Measurements from ENCODE around the gene NT5M.

NT5M gene

GRCh38 chr17:17365476-17366110, 62.4 kb downstream of the NT5M start:
- CTCF ChIA-PET, result interaction anchor here (1.5 to 6.6 kb wide), 5 partner anchors 10 to 277 kb away, joined by 3 to 52 read pairs (median 8); partner anchors contain the start of gene RASD1
- POLR2A ChIA-PET, result no interaction called here
- TF ChIP-seq CTCF (IDR thresholded peaks at IDR 0.05; ENCODE audit: insufficient read depth, low read length, missing control alignments), result no peak
- H3K4me3 ChIP-seq (ENCODE audit: low read depth, low read length), result no peak overlapping the region
- no peak for DNase-seq (ENCODE audit: low read depth, low spot score)

DNA sequence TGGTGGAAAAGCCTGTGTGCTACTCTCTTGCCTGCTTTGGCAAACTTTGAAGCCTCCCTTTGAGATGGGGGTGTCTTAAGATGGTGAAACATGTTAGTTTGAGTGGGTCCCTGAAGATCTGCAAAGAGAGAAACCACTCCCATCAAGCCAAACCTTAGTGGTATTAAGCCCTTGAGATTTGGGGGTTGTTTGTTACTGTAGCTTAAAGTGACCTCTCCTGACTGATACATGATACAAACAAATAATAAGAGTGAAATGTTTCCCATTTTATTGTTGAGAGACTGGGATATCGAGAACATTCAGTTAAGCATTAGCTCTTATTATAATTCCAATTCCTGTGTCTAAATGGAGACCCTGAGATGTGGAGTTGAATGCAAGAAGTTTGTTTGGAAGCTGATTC, 63.1 kb downstream of the NT5M start:
- no peak for TF ChIP-seq CTCF (IDR thresholded peaks at IDR 0.05; ENCODE audit: insufficient read depth, low read length, missing control alignments)
- DNase-seq (ENCODE audit: low read depth, low spot score), result no peak
- no peak overlapping the region for H3K4me3 ChIP-seq (ENCODE audit: low read depth, low read length)
- POLR2A ChIA-PET, result no interaction called here
- CTCF ChIA-PET, result interaction anchor here (0.8 to 6.6 kb wide), 5 partner anchors 9 to 276 kb away, joined by 3 to 52 read pairs (median 8); partner anchors contain the start of gene RASD1

DNA sequence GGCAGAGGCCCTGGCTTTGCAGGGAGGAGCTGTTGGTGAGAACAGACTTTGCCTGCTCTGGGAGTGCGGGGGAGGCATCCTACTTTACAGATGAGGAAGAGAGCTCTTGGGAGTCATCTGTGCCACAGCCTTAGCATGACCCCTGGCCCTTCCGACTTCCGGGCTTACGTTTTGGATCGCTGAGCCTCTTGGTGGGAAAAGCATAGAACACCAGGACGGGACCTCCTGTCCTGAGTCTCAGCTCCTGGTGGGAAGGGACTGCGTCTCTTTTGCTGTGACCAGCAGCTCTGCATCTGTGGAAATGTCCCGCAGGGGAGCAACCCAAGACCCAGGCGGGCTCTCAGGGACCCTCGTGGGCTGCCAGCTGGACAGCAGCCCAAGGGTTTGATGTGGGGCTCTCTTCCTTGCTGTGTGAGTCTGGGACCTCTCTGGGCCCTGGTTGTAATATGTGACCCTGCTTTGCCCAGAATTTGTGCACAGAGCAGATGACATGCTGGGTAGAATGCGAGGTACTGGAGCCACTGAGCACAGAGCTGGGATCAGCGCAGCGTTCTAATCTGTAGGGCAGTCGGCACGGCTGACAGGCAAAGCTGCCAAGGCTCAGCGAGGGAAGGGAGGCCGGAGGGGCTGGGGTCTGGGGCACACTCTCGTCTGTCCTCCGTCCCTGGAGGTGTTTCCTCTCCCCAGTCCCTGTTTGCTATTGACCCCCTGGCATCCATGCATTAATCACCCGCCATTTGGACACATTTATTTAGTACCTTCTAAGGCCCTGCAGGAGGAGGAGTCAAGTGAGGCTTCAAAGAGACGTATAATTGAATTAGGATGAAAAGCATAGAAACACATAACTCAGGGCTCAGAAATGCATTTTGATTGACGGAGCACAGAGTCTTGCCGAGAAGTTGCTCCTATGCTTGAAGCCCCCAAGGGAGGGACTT, 64.0 kb downstream of the NT5M start:
- ChIA-PET CTCF (interaction anchor here (0.8 to 6.6 kb wide), 5 partner anchors 10 to 275 kb away, joined by 4 to 52 read pairs (median 8); partner anchors contain the start of gene RASD1), POLR2A (interaction anchor here (0.9 kb wide), 1 partner anchor 129 kb away, joined by 3 read pairs; no protein-coding TSS in a partner anchor)
- no peak for TF ChIP-seq CTCF (IDR thresholded peaks at IDR 0.05; ENCODE audit: insufficient read depth, low read length, missing control alignments)
- DNase-seq (ENCODE audit: low read depth, low spot score), result no peak
- no peak overlapping the region for H3K4me3 ChIP-seq (ENCODE audit: low read depth, low read length)

GRCh38 chr17:17367931-17368330, 64.8 kb downstream of the NT5M start:
- no peak for DNase-seq (ENCODE audit: low read depth, low spot score)
- no peak for TF ChIP-seq CTCF (IDR thresholded peaks at IDR 0.05; ENCODE audit: insufficient read depth, low read length, missing control alignments)
- no peak overlapping the region for H3K4me3 ChIP-seq (ENCODE audit: low read depth, low read length)
- CTCF ChIA-PET, result interaction anchor here (1.3 to 6.6 kb wide), 2 partner anchors 13 to 273 kb away, joined by 4 to 52 read pairs; no protein-coding TSS in a partner anchor
- POLR2A ChIA-PET, result no interaction called here

DNA sequence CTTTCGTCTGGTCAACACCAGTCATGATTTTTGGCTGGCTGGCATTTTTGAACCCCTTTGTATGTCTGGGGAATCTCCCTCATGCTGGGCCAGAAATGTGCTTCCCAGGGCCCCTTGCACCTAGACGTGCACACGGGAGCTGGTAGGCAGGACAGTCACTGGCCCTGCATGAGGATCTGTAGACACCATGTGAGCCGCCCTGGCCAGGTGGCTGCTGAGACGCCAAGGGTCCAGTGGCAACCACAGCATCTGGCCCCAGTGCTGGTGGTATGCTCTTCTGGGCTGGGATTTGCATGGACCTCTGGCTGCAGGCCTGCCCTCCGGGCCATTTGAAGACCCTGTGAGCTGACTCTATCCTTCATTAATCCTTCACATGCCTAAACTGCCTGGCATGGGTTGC, 67.5 kb downstream of the NT5M start:
- no peak overlapping the region for H3K4me3 ChIP-seq (ENCODE audit: low read depth, low read length)
- POLR2A ChIA-PET, result interaction anchor here (0.7 kb wide), 1 partner anchor 65 kb away, joined by 3 read pairs; no protein-coding TSS in a partner anchor
- TF ChIP-seq CTCF (IDR thresholded peaks at IDR 0.05; ENCODE audit: insufficient read depth, low read length, missing control alignments), result no peak
- no peak for DNase-seq (ENCODE audit: low read depth, low spot score)
- CTCF ChIA-PET, result interaction anchor here (1.1 to 4.1 kb wide), 4 partner anchors 11 to 272 kb away, joined by 3 to 25 read pairs (median 4); no protein-coding TSS in a partner anchor

Data from AG04449 (cell line).